Pulmonary artery endothelial cell (primary cell): ENCODE data around the gene HIPK2. TPM values are rescaled to one million over a fixed set of nuclear protein-coding genes. Genes with fewer than 3 reads are reported as not detected.

Experiments used
- DNase-seq: peaks from one replicate; pipeline ENCODE4 v3.0.0-alpha.2; 2011; ENCODE audit warnings: low read depth, low spot score
- total RNA-seq: library from RNA; depleted of rRNA; stranded (reverse); fragments of >200 nt; gene quantifications from 2 replicates; pipeline ENCODE4 v1.2.3, GENCODE V29; 2014

Gene HIPK2
- total RNA-seq, 1 donor from 2014 or later, result 10.6 TPM

DNA sequence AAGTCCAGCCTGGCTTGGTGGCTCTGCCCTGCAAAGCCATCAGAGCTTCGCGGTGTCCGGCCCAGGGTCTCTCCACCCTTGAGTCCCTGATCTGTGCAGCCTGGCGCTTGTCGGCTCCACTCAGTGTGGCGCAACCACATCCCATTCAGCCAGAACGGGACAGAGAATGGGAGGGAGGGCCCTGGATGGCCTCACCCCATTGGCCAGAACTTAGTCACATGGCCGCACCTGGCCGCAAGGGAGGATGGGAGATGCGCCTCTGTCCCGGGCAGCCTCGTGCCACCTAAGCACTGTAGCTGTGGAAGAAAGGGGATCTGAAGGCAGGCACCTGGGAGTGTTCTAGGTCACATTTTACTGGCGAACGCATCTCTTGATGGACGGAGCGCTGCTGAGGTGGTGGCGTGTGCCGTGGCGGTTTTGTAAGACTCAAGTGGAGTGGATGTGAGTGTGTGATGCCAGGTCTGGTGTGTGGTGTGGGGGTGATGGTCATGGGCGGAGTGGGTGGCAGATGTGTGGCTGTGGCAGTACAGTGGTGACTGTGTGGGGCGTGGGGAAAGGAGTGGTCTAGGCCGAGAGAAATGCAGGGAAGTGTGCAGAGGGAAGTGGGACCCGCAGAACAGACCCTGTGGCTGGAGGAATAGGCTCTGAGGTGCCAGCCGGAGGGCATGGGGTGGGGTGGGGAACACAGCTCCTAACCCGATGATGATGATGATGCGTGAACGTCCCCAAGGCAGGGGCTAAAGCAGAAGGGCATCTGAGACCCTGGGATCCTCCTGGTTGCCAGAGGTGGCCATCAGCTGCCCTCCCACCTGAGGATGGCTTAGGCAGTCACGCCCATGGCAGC, 235.3 kb downstream of the HIPK2 start:
- no peak for DNase-seq

DNA sequence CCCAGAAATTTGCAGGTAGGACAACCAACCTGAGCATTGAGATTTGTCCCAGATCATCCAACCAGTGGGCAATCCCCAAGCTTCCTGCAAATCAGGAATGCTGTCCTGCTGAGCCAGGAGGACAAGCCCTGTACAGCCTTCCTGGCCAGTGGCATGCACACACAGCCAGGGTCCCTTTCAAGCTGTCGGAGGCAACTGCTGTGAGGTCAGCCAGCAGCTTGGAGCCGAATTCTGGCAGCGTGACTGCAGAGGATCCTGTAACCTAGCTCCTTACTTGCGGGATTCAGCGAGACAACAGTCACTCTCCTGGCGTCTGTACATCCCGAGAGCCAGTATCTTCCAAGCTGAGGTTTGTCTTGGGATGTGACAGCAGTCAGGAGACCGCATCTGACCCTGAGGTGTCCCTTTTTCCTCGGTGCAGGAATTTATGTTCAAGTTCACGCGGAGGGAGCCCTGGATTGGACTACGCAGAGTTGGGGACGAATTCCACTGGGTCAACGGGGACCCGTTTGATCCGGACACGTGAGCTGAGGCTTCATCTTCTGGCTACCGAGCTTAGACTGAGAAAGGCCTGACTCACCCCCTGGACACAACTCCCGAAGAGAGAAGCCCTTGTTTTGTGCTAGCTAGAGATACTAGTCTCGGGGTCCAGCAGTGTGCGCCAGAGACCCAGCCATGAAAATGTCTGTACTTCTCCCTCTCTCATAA, 236.0 kb downstream of the HIPK2 start:
- DNase-seq, result no peak

DNA sequence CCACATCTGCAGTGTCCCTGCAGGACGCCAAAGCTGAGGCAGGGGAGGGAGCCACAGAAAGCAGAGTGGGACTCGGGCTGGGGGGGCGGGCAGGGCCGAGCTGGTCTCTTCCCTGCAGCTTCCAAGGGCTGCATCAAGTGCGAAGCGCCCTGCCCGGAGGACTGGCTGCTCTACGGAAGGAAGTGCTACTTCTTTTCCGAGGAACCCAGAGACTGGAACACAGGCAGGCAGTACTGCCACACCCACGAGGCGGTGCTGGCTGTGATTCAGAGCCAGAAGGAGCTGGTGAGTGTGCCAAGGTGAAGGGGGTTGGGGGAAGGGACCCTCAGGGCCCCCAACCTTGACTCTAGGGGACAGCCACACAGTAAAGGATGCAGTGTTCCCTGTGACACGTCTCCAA, 237.6 kb downstream of the HIPK2 start:
- no peak for DNase-seq

DNA sequence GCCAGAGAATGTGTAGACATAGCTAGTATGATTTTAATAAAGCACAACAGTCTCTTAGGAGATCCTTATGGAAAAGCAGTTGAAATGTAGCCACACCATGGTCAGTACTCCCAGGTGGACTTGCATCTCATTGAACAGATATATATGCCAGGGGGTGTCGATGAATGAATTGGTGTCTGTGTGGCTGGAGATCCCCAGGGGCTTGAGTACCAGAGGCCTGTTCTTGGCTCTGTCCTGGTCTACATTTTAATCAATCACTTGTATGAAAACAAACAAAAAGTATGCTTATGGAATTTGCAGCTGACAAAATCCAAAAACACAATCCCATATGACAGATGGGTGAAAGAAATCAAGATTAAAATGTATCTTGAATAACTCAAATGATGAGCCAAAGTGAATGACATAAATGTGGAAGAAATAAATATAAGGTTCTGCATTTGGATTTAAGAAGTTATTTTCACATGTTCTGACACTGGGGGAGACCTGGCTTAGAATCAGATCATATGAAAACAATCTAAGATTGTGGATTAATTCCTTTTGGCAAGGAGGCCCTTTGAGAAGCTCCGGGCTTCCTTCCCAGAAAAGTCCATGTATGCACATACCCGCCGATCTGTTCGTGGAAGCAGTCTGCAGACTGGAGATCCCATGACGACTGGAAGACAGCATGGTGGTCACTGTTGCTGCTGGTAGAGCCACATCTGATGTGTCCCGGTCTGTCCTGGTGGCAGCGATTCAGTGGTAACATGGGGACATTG, 238.7 kb downstream of the HIPK2 start:
- DNase-seq, result no peak

DNA sequence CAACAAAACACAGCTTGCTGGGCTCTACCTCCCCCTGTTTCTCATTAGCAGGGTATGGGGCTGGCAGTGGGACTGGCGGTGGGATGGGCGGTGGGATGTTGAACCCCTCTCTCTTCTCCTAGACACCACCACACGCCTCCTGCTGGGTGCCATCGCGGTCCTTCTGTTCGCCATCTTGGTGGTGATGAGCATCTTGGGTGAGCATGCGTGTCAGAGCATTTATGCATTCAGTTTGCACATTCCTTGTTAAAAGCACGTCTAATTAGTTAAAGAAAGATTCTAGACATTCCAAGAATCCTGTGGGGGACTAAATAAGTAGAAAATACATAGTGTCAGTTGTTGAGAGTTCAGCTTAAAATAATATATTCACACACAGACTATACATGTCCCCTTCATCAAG, 241.6 kb downstream of the HIPK2 start:
- no peak for DNase-seq

DNA sequence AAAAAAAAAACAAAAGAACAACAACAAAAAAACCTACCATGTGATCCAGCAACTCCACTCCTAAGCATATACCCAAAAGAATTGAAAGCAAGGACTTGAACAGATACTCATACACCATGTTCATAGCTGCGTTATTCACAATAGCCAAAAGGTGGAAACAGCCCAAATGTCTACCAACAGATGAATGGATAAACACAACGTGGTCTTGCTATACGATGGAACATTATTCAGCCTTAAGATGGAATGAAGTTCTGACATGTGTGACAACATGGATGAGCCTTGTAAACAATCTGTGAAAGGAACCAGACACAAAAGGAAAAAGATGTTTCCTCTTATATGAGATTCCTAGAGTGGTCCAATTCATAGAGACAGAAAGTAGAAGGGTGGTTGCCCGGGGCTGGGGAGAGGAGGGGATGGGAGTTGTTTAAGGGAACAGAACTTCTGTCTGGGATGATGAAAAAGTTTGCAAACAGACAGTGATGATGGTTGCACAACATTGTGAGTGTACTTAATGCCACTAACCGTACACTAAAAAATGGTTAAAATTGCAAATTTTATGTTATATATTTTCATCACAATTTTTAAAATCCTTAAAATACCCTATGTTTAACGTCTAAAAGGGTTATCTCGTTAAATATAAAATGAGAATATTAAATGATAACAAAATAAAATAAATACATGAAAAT, 242.7 kb downstream of the HIPK2 start:
- DNase-seq, result no peak

DNA sequence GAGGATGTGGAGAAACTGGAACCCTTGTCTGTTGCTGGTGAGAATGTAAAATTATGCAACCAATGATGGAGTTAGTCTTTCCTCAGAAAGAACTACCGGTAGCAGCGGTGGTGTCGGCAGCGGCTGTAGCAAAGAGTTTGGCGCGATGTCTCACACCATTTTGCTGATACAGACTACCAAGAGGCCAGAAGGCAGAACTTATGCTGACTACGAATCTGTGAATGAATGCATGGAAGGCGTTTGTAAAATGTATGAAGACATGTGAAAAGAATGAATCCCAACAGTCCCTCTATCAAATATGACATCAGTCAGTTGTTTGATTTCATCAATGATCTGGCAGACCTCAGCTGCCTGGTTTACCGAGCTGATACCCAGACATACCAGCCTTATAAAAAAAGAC, 243.7 kb downstream of the HIPK2 start:
- DNase-seq, result no peak

DNA sequence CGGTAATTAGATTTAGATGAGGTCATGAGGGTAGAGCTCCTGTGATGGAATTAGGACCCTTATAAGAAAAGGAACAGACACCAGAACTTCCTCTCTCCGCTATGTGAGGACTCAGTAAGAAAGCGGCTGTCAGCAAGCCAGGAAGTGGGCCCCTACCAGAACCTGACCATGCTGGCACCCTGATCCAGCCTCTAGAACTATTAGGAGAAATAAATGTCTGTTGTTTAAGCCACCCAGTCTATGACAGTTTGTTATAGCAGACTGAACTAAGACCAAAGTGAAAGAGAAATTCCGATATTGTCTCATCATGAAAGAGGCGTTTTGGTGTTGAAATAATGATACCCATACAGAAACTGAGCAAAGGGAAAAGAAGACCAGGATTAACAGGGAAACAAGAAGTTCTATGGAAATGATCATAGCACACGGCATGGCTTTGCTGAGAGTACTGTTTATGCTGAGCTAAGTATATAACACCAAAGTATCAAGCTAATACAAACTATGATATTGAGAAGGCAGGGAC, 245.1 kb downstream of the HIPK2 start:
- DNase-seq, result no peak

DNA sequence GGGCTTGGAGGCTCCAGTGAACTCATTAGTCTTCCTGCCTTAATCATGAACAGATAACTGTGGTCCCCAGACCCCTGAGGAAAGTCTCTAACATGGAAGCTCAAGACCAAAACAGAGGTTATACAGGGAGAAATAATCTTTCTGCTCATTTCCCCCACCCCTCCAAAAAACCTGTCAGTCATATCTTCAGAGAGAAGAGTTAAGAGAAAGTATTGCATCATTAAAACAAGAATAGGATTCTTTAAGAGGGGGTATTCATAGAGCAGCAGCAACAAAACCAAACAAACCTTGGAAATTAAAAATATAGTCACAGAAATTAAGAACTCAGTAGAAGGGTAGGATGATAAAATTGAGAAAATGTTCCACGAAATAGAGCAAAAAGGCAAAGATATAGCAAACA, 246.7 kb downstream of the HIPK2 start:
- no peak for DNase-seq

DNA sequence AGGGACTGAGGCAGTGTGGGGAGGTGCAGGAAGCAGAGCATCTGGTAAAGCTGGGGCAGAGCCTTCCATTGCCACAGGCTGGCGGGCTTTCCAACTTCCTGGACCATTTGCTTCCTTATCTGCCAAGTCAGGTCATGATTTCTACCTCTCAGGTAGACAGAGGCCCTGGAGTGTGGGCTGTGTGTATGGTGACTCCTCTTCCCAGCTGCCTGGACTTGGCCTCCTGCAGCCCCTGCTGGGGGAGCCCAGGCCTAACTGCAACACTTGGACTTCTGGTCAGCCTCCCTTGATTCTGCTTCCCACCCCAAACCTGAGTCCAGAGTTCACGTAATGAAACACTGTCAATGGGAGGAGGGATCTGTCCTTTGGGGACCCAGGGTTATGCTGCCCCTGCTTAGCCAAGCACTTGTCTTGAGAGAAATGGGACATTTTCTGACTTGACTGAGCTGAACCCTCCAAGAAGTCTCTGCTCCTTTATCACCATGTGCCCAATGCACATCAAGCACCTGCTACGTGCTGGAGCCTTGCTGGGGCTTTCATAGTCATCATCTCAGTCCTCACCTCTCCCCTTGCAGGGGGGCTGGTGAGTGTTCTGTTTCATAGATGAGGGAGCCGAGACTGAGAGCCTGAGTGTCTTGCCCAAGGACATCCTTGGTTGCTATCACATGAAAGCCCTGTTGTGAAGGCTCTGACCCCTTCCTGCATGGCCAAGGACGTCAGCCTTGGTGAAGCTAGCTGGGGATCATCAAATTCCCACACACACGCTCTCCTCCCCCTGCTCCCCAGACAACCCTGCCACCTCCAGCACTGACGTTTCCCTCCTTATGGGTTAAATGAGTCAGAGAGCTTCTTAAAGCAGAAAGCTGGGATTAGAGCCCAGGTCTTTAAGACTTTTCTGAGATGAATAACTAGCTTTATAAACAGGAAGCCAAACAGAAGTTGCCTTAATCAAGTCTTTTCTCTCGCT, 250.9 kb downstream of the HIPK2 start:
- no peak for DNase-seq

DNA sequence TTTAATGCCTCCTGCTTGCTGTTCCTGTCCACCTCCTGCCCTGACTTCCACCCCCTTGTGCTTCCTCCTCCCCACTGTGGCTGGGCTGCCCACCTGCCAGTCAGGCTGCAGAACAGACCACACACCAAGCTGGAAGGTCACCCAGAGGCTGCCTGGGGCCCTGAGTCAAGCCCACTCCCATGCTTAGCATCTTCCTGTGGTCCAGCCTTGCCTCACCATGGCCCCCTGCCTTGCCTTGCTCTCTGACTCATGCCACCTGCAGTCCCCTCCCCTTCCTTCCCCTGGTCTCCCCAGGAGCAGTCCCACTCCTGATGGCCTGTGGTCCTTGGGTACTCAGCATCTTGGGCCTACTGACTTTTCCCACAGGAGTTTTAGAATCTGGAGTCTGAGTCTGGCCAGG, 252.0 kb downstream of the HIPK2 start:
- no peak for DNase-seq

DNA sequence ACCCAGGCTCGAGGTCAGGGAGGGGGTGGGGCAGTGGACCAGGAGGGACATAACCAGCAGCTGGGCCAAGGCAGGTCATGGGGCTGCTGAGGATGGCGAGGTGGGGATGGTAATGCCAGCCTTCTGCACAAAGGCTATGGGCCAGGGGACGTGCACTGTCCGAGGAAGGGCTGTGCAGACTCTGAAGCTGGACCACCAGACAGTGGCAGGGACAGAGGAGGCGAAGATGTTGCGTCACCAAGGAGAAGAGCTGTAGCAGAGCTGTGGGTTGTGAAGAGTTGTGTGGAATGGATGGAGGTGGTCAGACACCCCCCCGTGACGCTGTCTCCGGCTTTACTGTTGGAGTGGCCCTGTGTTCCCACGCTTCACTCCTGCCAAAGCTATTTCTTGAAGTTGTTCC, 252.6 kb downstream of the HIPK2 start:
- no peak for DNase-seq

DNA sequence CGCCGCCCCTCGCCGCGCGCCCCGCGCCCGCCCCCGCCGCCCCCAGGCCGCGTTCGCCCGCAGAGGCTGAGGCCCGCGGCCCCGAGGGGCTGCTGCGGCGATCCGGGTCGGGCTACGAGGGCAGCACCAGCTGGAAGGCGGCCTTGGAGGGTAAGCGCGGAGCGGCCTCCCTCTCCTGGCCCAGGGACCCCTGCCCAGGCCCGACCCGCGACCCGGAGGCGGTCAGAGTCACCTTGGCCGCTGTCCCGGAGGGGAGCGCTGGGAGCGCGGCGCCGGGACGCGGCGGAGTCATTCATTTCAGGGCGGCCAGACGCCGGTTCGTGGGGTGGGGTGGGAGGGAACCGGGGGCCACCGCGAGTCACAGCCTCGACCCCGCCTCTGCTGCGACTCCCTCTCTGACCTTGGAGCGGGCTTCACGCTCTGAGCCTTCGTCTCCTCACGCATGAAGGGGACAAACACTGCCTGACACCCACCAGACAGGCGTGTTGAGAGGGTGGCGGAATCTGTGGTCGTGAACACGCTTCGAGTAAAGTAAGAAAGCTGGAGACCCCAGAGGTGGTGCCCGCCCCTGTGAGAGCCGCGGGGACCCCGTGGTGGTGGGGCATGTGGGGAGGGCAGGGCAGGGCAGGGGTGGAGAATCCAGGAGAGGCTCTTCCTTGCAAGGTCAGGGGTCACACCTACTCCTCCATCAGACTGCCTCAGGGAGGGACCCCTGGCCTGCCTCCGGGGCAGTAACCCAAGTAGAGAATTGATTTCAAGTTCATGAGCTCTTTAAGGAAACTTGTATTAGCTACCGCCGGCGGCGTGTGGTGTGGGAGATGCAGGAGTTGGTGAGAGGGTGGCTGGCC, 253.6 kb downstream of the HIPK2 start:
- DNase-seq, result no peak

DNA sequence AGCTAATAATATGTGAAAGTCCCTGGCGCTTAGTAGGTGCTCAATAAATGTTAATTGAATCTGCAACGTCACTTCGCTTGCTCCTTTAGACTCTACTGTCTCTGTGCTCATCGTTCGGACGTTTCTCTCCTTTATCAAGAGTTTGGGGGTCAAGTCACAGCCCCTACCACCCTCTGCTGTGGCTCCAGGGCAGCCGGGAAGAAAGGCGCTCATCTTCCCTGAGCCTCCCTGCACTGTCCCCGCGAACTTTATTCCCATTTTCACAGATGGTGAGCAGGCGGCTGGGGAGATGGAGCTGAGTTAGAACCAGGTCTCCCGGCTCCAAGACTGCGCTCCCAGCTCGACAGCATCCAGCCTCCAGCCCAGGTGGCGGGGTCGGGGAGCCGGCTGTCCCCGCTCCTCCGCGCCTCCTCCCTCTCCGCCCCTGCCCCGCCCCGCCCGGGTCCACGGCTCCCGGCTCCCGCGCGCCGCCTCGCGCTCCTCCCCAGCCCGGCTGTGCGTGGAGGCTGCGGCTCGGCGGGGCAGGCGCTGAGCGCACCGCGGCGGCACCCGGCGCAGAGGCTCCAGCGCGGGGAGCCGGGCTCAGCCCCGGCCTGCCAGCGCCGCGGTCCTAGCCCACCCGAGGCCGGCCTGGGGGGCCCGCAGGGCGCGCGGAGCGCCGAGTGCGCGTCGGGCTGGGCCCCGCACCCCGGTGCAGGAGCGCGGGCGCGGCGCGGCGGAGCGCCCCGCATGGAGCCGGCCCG, 254.4 kb downstream of the HIPK2 start, which contains the start of gene CLEC2L:
TSS of gene CLEC2L (plus strand) at position 487 of the 743 bp plus-strand sequence. CDS start at position 730, 243 bp downstream.
- no peak for DNase-seq

DNA sequence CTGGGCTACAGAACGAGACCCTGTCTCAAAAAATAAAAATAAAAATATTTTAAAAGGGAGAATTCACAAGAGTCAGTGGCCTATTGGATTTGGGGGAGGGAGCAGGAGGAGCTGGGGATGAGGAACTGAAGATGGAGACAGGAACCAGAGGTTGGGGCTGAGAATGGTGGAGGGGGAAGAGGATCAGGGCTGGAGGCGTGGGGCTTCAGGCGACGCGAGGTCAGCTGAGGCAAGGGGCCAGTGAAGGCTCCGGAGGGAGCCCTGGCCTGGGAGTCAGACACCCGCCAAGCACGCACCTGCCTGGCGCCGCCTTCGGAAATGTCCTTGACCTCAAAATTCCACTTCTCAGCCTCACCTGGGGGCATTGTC, 255.0 kb downstream of the HIPK2 start:
- no peak for DNase-seq

DNA sequence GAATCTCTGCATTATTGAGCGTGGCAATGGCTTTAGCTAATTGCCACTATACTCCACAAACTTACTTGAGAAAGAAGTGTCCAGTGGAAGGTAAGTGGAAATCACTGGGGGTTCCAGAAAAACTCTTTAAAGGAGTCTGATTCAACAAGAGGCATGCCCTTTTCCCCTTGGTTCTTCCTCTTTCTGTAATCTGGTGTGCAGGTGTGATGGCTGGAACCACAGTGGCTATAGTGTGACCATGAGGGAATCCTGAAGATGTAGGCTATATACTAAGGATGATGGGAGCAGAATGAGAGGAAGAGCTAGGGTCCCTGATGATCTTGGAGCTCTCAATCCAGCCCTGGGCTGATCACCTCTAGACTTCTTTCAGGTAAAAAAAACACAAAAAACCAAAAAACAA, 256.4 kb downstream of the HIPK2 start:
- no peak for DNase-seq

DNA sequence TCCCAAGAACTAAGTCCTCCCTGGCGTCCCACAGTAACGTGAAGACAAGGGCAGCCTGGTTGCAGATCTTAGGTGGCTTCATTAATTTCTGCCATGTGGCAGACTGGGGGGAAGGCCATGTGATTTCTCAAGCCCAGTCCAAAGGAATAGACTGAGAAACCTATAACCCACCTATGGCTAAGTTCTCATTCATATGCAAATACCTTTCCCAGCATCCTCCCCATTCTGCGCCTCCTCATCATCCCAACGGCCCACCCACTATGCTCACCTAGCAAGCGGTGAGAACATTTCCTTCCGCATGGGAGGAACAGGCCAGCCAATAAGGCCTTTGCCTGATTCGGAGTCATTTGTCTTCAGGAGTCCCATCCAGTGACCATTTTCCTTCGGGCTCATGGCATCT, 262.5 kb downstream of the HIPK2 start:
- no peak for DNase-seq
